Left ventricle myocardium inferior (tissue), 1 donor: ENCODE data around the gene SDK1. TPM values are rescaled to one million over a fixed set of nuclear protein-coding genes. Genes with fewer than 3 reads are reported as not detected.

Experiments used
- DNase-seq: peaks from one replicate; pipeline ENCODE4 v3.0.0-alpha.2; 2020
- H3K27ac ChIP-seq: fragments of 200-600 bp; replicated peaks from 2 replicates; pipeline ENCODE4 v1.8.0; 2021
- H3K27me3 ChIP-seq: fragments of 200-600 bp; 2 replicates; pipeline ENCODE4 v1.8.0; 2021; ENCODE audit warnings: low read depth
- H3K36me3 ChIP-seq: fragments of 200-600 bp; 2 replicates; pipeline ENCODE4 v1.8.0; 2021
- H3K4me1 ChIP-seq: fragments of 200-600 bp; 2 replicates; pipeline ENCODE4 v1.8.0; 2021
- H3K4me3 ChIP-seq: fragments of 200-600 bp; 2 replicates; pipeline ENCODE4 v1.8.0; 2021; ENCODE audit warnings: mild to moderate bottlenecking, moderate library complexity
- H3K9me3 ChIP-seq: fragments of 200-600 bp; replicated peaks from 2 replicates; pipeline ENCODE4 v1.8.0; 2021
- CTCF ChIP-seq: fragments of 200-600 bp; IDR thresholded peaks from 2 replicates; pipeline ENCODE4 v1.8.0; 2021; ENCODE audit warnings: antibody characterized with exemption, mild to moderate bottlenecking, borderline replicate concordance
- intact Hi-C: fragments of 100-400 bp; cut with micrococcal nuclease; formaldehyde crosslinking; loops from one replicate; pipeline ENCODE4 v1.11.0; 2022
- total RNA-seq: library from RNA; stranded (reverse); fragmentation: NEBNext Ultra II Directional; extraction: Animal tissue kit (Norgen Biotek cat#: 25700); gene quantifications from one replicate; pipeline ENCODE4 v1.2.1, GENCODE V29; 2021
- donor health status: DM: no; HTN: yes; CAD: no; lungs with severe emphysema.

The SDK1 gene
- total RNA-seq, 1 donor from 2014 or later = 1.3 TPM

DNA sequence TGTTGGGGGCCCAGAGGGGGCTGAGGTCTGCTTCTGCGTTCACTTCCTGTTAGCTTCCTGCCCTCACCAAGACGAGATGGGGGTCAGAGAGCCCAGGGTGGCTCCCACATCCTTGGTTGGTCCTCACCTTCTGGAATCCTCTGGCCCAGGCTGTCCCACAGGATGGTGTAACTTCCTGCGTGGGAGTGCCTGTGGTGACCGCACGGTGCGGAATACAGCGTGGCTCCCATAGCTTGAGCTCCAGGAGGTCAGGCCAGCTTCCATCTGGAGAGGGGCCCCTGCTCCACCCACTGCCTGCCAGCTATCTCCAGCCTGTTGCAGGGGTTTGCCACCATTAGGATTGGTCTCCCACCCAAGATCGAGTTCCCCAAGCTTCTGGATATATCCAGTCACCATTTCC is 699.9 kb downstream of the SDK1 start:
- no peak for TF ChIP-seq CTCF
- Histone ChIP-seq H3K27ac (no peak overlapping the region), H3K27me3 (peaks cover 13% of the 10 kb centered on the region), H3K4me1 (no peaks in the 10 kb centered on the region), H3K9me3 (no peaks in the 10 kb centered on the region), H3K36me3 (no peaks in the 10 kb centered on the region), H3K4me3 (no peak overlapping the region)
- DNase-seq = no peak
- intact Hi-C loops = no loop called here

DNA sequence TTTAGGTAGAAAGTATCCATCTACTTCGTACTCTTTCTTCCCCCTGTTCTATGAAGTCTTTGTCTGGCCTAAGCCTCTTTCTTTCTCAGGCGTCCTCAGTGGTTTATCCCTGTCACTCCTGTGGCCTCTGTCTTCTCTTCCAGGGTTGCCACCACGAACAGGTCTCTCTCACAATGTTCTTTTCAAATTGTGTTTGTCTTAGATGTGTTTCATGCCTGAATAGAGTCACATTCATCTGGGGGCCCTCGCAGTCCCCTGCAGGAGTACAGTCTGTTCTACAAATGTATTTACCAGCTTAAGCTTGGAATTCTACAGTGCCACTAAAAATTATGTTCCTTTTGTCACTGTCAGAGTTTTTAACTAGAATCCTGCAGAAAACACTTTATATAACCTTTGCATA is 700.7 kb downstream of the SDK1 start:
- H3K27me3 ChIP-seq = peaks cover 13% of the 10 kb centered on the region
- intact Hi-C loops = no loop called here
- H3K9me3 ChIP-seq = no peaks in the 10 kb centered on the region
- H3K27ac ChIP-seq = no peak overlapping the region
- DNase-seq = no peak
- H3K36me3 ChIP-seq = no peaks in the 10 kb centered on the region
- no peak for TF ChIP-seq CTCF
- no peaks in the 10 kb centered on the region for H3K4me1 ChIP-seq
- no peak overlapping the region for H3K4me3 ChIP-seq

DNA sequence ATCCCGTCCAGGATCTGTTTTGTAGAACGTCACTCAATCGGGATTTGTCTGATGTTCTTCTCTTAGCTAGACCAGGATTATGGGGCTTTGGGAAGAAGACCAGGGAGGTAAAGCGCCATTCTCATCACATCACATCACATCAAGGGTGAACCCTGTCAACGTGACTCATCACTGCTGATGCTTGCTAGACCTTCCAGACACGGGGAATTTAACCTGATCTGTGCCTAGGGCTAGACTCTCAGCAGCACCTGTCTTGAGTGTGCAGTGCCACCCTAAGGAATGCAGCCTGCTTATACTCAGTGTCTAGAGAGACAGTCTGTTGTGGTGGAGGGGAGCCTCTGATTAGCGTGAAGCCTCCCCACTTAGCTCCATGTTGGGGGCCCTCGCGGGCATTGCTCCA is 702.5 kb downstream of the SDK1 start:
- no peak for TF ChIP-seq CTCF
- H3K36me3 ChIP-seq = no peaks in the 10 kb centered on the region
- intact Hi-C loops = no loop called here
- DNase-seq = no peak
- no peak overlapping the region for H3K4me3 ChIP-seq
- no peak overlapping the region for H3K27ac ChIP-seq
- H3K4me1 ChIP-seq = no peaks in the 10 kb centered on the region
- no peaks in the 10 kb centered on the region for H3K9me3 ChIP-seq
- H3K27me3 ChIP-seq = peaks cover 13% of the 10 kb centered on the region

- peaks cover 10% of the 10 kb centered on the region for H3K27me3 ChIP-seq
- no peak for TF ChIP-seq CTCF
- DNase-seq = no peak
- H3K4me1 ChIP-seq = no peaks in the 10 kb centered on the region
- intact Hi-C loops = no loop called here
- H3K4me3 ChIP-seq = no peak overlapping the region
- no peaks in the 10 kb centered on the region for H3K9me3 ChIP-seq
- H3K36me3 ChIP-seq = no peaks in the 10 kb centered on the region
- H3K27ac ChIP-seq = no peak overlapping the region
Observed at GRCh38 chr7:4006687-4007086, 705.6 kb downstream of the SDK1 start.

GRCh38 chr7:4009211-4010060 is 708.4 kb downstream of the SDK1 start:
- Histone ChIP-seq H3K36me3 (no peaks in the 10 kb centered on the region), H3K9me3 (no peaks in the 10 kb centered on the region), H3K27ac (no peak overlapping the region), H3K27me3 (peaks cover 4% of the 10 kb centered on the region), H3K4me1 (no peaks in the 10 kb centered on the region), H3K4me3 (no peak overlapping the region)
- DNase-seq = no peak
- intact Hi-C loops = no loop called here
- no peak for TF ChIP-seq CTCF
